H1 (cell line): ENCODE data around the gene EXD3. TPM values are rescaled to one million over a fixed set of nuclear protein-coding genes. Genes with fewer than 3 reads are reported as not detected.

Experiments used
- CTCF ChIA-PET: fragments of 300-600 bp; sonication (Branson Sonifier 250); formaldehyde crosslinking; loops from one replicate; lab custom pipeline; 2021; ENCODE audit not compliant: partially characterized antibody; lab: Charles Lee
- POLR2A ChIA-PET: fragments of 300-600 bp; sonication (Branson Sonifier 250); formaldehyde crosslinking; loops from one replicate; lab custom pipeline; 2021; ENCODE audit warnings: inconsistent platforms; ENCODE audit not compliant: partially characterized antibody; lab: Charles Lee
- DNase-seq, 2 experiments: peaks; one replicate each; pipeline versions ENCODE4 v3.0.0 to v3.0.0-alpha.2; 2010 to 2022; ENCODE audit warnings: low spot score in 2 of 2, low read depth in 1 of 2, mixed read lengths in 1 of 2
- FAIRE-seq: peaks from 2 replicates; lab custom pipeline; 2011; peaks lifted over from hg19 to GRCh38; lab: Jason Lieb, UNC
- H2AFZ ChIP-seq: 2 replicates; pipeline ENCODE4 v1.8.1; 2012; ENCODE audit warnings: low read length, inconsistent platforms
- H2AK5ac ChIP-seq: 2 replicates; pipeline ENCODE4 v1.6.1; 2013; ENCODE audit warnings: low read depth, low read length
- H2BK120ac ChIP-seq: replicated peaks from 2 replicates; pipeline ENCODE3; 2013; ENCODE audit warnings: low read depth, low read length, inconsistent platforms
- H2BK12ac ChIP-seq: 2 replicates; pipeline ENCODE4 v1.6.1; 2013; ENCODE audit warnings: low read depth, low read length
- H2BK15ac ChIP-seq: 2 replicates; pipeline ENCODE4 v1.6.1; 2013; ENCODE audit warnings: low read length
- H2BK20ac ChIP-seq: 2 replicates; pipeline ENCODE4 v1.6.1; 2013; ENCODE audit warnings: low read length
- H2BK5ac ChIP-seq: 2 replicates; pipeline ENCODE4 v1.6.1; 2013; ENCODE audit warnings: low read depth, low read length
- H3K14ac ChIP-seq: 2 replicates; pipeline ENCODE4 v1.6.1; 2013; ENCODE audit warnings: inconsistent platforms; ENCODE audit not compliant: insufficient read length
- H3K18ac ChIP-seq: 2 replicates; pipeline ENCODE4 v1.6.1; 2013; ENCODE audit warnings: low read length; ENCODE audit errors: extremely low read depth
- H3K23ac ChIP-seq: 2 replicates; pipeline ENCODE4 v1.6.1; 2013; ENCODE audit warnings: inconsistent platforms; ENCODE audit not compliant: insufficient read length
- H3K23me2 ChIP-seq: 2 replicates; pipeline ENCODE4 v1.6.1; 2013; ENCODE audit warnings: low read depth, low read length
- H3K27ac ChIP-seq: 2 replicates; pipeline ENCODE4 v1.6.1; 2011; ENCODE audit warnings: low read depth, low read length, inconsistent platforms
- H3K27me3 ChIP-seq, 4 experiments: replicated peaks in 1 of 4; 1 replicate in 1 of 4; 2 replicates in 3 of 4; pipeline versions ENCODE4 v1.6.1 to v1.8.1; 2011 to 2013; ENCODE audit warnings: low read length in 3 of 4, mild to moderate bottlenecking in 3 of 4, inconsistent platforms in 2 of 4, mixed read lengths in 2 of 4, moderate library complexity in 1 of 4; ENCODE audit not compliant: control insufficient read depth in 3 of 4, insufficient read depth in 3 of 4; ENCODE audit errors: extremely low read depth in 1 of 4
- H3K36me3 ChIP-seq, 4 experiments: 2 replicates each; pipeline versions ENCODE4 v1.6.1 to v1.8.1; 2011 to 2013; ENCODE audit warnings: mild to moderate bottlenecking in 4 of 4, low read length in 3 of 4, moderate library complexity in 2 of 4, control low read depth in 1 of 4, inconsistent platforms in 1 of 4; ENCODE audit not compliant: insufficient read depth in 4 of 4, control insufficient read depth in 2 of 4
- H3K4ac ChIP-seq: replicated peaks from 2 replicates; pipeline ENCODE3; 2013; ENCODE audit warnings: low read length, low read depth, mixed read lengths, inconsistent platforms; ENCODE audit not compliant: insufficient read length
- H3K4me1 ChIP-seq, 4 experiments: replicated peaks in 1 of 4; 1 replicate in 1 of 4; 2 replicates in 3 of 4; pipeline versions ENCODE4 v1.6.1 to v1.8.1; 2011 to 2013; ENCODE audit warnings: low read length in 3 of 4, inconsistent platforms in 2 of 4, mixed read lengths in 1 of 4; ENCODE audit not compliant: insufficient read depth in 4 of 4, control insufficient read depth in 3 of 4
- H3K4me2 ChIP-seq, 2 experiments: 2 replicates each; pipeline versions ENCODE4 v1.6.1 to v1.8.1; 2011 to 2013; ENCODE audit warnings: low read depth in 2 of 2, low read length in 2 of 2, control low read depth in 1 of 2, inconsistent platforms in 1 of 2, mild to moderate bottlenecking in 1 of 2; ENCODE audit not compliant: insufficient read depth in 1 of 2
- H3K4me3 ChIP-seq, 4 experiments: fragments of 200-600, 300-600 bp in 1 of 4; sonication (generic), shearing (Covaris generic), sonication (Bioruptor Twin) in 1 of 4; 2 replicates each; pipeline versions ENCODE4 v1.5.1 to v1.8.1; 2011 to 2016; ENCODE audit warnings: low read length in 4 of 4, low read depth in 3 of 4, control low read depth in 2 of 4, inconsistent platforms in 2 of 4, mild to moderate bottlenecking in 2 of 4, mixed read lengths in 1 of 4, moderate library complexity in 1 of 4; ENCODE audit not compliant: insufficient read depth in 2 of 4; ENCODE audit errors: extremely low read depth in 1 of 4
- H3K56ac ChIP-seq: replicated peaks from 2 replicates; pipeline ENCODE3; 2013; ENCODE audit warnings: low read depth, mild to moderate bottlenecking, mixed read lengths, low read length, inconsistent platforms; ENCODE audit not compliant: insufficient read length
- H3K79me1 ChIP-seq: 2 replicates; pipeline ENCODE4 v1.6.1; 2013; ENCODE audit warnings: low read depth, low read length, control low read depth
- H3K79me2 ChIP-seq, 2 experiments: 2 replicates each; pipeline versions ENCODE4 v1.6.1 to v1.8.1; 2012 to 2013; ENCODE audit warnings: low read length in 2 of 2, mild to moderate bottlenecking in 2 of 2, inconsistent platforms in 1 of 2; ENCODE audit not compliant: insufficient read depth in 2 of 2, control insufficient read depth in 1 of 2
- H3K9ac ChIP-seq, 4 experiments: replicated peaks in 1 of 4; 1 replicate in 1 of 4; 2 replicates in 3 of 4; pipeline versions ENCODE4 v1.6.1 to v1.8.1; 2011 to 2013; ENCODE audit warnings: low read depth in 3 of 4, low read length in 3 of 4, control low read depth in 2 of 4, mild to moderate bottlenecking in 2 of 4, moderate library complexity in 2 of 4, inconsistent platforms in 1 of 4; ENCODE audit errors: extremely low read depth in 1 of 4
- H3K9me3 ChIP-seq, 2 experiments: 2 replicates each; pipeline versions ENCODE4 v1.6.1 to v1.8.1; 2012 to 2013; ENCODE audit warnings: mild to moderate bottlenecking in 2 of 2, moderate library complexity in 2 of 2, control low read depth in 1 of 2, inconsistent platforms in 1 of 2, low read depth in 1 of 2, low read length in 1 of 2, mixed read lengths in 1 of 2; ENCODE audit not compliant: insufficient read depth in 2 of 2
- H4K20me1 ChIP-seq, 2 experiments: replicated peaks in 1 of 2; 2 replicates each; pipeline versions ENCODE3 to v1.8.1; 2011 to 2013; ENCODE audit warnings: inconsistent platforms in 2 of 2, low read length in 2 of 2, mild to moderate bottlenecking in 1 of 2; ENCODE audit not compliant: insufficient read depth in 2 of 2, control insufficient read depth in 1 of 2
- H4K5ac ChIP-seq: 2 replicates; pipeline ENCODE4 v1.6.1; 2013; ENCODE audit warnings: low read length, low read depth, mixed read lengths, inconsistent platforms; ENCODE audit not compliant: insufficient read length
- H4K8ac ChIP-seq: 2 replicates; pipeline ENCODE4 v1.8.0; 2013; ENCODE audit warnings: mild to moderate bottlenecking, moderate library complexity, low read length, inconsistent platforms; ENCODE audit not compliant: insufficient read depth; ENCODE audit errors: extremely low read depth
- H4K91ac ChIP-seq: replicated peaks from 2 replicates; pipeline ENCODE3; 2013; ENCODE audit warnings: low read length, mixed read lengths, inconsistent platforms; ENCODE audit not compliant: insufficient read length
- CBX8 ChIP-seq: fragments of 300-800, 300-1000 bp; sonication (generic); IDR thresholded peaks from 2 replicates; pipeline ENCODE4 v1.7.1; 2016; ENCODE audit warnings: low read depth, low read length, borderline replicate concordance
- CREB1 ChIP-seq: IDR thresholded peaks from 2 replicates; pipeline ENCODE4 v1.6.1; 2012; ENCODE audit warnings: inconsistent platforms
- WGBS, 2 experiments: shearing (Covaris generic) in 1 of 2; methylation state at CpG; one replicate each; pipeline versions ENCODE4 v1.1.6 to v1.1.7; 2013 to 2015; ENCODE audit warnings: low lambda C conversion rate in 2 of 2, mixed read lengths in 2 of 2, inconsistent platforms in 1 of 2, low coverage in 1 of 2, missing lambda C conversion rate in 1 of 2; ENCODE audit not compliant: insufficient replicate concordance in 2 of 2, insufficient coverage in 1 of 2, insufficient read length in 1 of 2; ENCODE audit errors: extremely low coverage in 1 of 2, missing lambda C conversion rate in 1 of 2; 5-methylcytosine and 5-hydroxymethylcytosine counted together
- polyA plus RNA-seq, 7 experiments: library from polyadenylated mRNA; depleted of rRNA in 3 of 7; stranded (reverse) in 5 of 7; unstranded in 2 of 7; fragments of >200 nt in 5 of 7; fragments of 200-250 nt in 2 of 7; gene quantifications; 1 replicate in 5 of 7; 2 replicates in 1 of 7; 4 replicates in 1 of 7; pipeline versions ENCODE4 v1.2.1 to v1.2.3, GENCODE V29; 2011 to 2013; ENCODE audit warnings: missing spikeins in 2 of 7, mixed read lengths in 2 of 7
- total RNA-seq: library from RNA; stranded (reverse); fragmentation: NEBNext Ultra II Directional; extraction: Animal tissue kit (Norgen Biotek cat#: 25700); gene quantifications from 2 replicates; pipeline ENCODE4 v1.2.1, GENCODE V29; 2021

Gene EXD3
- total and polyA plus RNA-seq, 2 of the 8 experiments (the other 6 are each of a cell fraction or from before 2014, with no cell fraction given) = 7.2 to 9.4 TPM

DNA sequence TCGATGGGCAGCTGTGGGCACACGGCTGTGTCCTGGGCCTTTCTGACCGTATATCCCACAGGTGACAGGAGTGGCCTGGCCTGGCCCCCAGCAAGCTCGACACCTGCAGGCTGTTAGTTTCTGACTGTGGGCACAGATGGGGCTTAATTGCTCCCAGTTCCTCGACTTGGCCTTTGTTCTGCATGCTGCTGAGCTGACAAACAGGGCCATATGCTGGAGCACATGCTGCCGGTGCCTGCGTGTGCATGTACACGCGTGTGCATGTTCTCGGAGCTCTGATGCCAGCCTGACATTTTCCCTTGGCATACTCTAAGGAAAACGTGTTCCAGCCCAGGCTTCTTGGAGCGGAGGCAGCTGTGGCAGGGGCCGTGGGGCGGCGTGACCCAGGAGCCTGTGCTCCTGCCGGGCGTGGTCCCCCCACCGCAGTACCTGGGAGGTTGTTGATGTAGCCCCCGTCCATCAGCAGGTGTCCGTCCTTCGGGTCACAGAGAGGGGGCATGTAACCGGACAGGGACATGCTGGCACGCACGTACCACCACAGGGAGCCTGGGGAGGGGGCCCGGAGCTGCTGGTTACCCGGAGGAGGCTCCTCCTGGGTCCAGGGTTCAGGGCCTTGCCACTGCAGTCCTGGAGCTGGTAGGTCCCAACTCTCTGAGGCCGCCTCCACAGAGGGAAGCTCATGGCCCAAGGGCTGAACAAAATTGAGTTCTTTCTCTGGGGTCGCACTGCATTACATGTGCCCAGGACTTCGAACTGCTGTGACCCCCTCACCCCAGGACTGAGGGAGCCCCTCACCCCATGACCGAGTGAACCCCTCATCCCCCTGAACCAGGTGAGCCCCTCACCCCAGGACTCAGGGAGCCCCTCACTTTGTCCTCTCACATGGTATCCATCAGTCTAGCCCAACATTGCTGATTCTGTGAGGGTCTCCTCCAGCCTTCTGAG is 40.3 kb upstream of the EXD3 start:
- no peak overlapping the region for H3K27ac ChIP-seq
- no peak overlapping the region for H3K18ac ChIP-seq
- CTCF ChIA-PET = interaction anchor here (0.7 to 1.4 kb wide), 6 partner anchors 8 to 167 kb away, joined by 3 to 6 read pairs (median 3); no protein-coding TSS in a partner anchor
- H2AFZ ChIP-seq = no peak overlapping the region
- no peak overlapping the region for H4K91ac ChIP-seq
- no peak overlapping the region for H3K23ac ChIP-seq
- H4K5ac ChIP-seq = no peak overlapping the region
- H3K23me2 ChIP-seq = peaks cover 7% of the 10 kb centered on the region; the same call in 1 of the 2 replicates
- H4K8ac ChIP-seq = no peak overlapping the region
- no peaks in the 10 kb centered on the region; a peak in 1 of 4 replicates for H3K9me3 ChIP-seq
- no peak overlapping the region for H3K4me2 ChIP-seq
- H3K4ac ChIP-seq = no peak overlapping the region
- H3K56ac ChIP-seq = no peak overlapping the region
- no peaks in the 10 kb centered on the region; a peak in 1 of 4 replicates for H3K79me2 ChIP-seq
- peaks cover 0 to 4% of the 10 kb centered on the region in 2 experiments for H4K20me1 ChIP-seq
- H2BK15ac ChIP-seq = no peak overlapping the region
- no peaks in the 10 kb centered on the region for H3K79me1 ChIP-seq
- peaks cover 0 to 12% (median 6%) of the 10 kb centered on the region in 4 experiments; a peak in 6 of 7 replicates for H3K4me1 ChIP-seq
- no peak overlapping the region for H2BK120ac ChIP-seq
- 87% methylated on average over 24 of the region's 30 CpGs; no CpG with 5 or more reads in 1 of the 2 experiments for WGBS, 2 experiments
- no peak overlapping the region for H2AK5ac ChIP-seq
- no peak overlapping the region for H2BK5ac ChIP-seq
- H2BK12ac ChIP-seq = no peak overlapping the region
- H3K4me3 ChIP-seq = no peak overlapping the region
- no peak overlapping the region for H3K14ac ChIP-seq
- FAIRE-seq (no peak), DNase-seq (no peak)
- no peaks in the 10 kb centered on the region for H3K36me3 ChIP-seq
- peaks cover 0 to 19% (median 13%) of the 10 kb centered on the region in 4 experiments; a peak in 5 of 7 replicates for H3K27me3 ChIP-seq
- H2BK20ac ChIP-seq = no peak overlapping the region
- POLR2A ChIA-PET = interaction anchor here (0.6 to 2.0 kb wide), 2 partner anchors 10 to 34 kb away, joined by 5 to 6 read pairs; no protein-coding TSS in a partner anchor
- no peak overlapping the region for H3K9ac ChIP-seq
- no peak for TF ChIP-seq CREB1
- no peak for TF ChIP-seq CBX8
